K562 (cell line): Measurements from ENCODE around the gene ILK. TPM values are rescaled to one million over a fixed set of nuclear protein-coding genes. Genes with fewer than 3 reads are reported as not detected.

Experiments used
- ARID3A ChIP-seq: IDR thresholded peaks from 2 replicates; pipeline ENCODE4 v1.6.1; 2012; ENCODE audit warnings: low read depth, low read length, improper control_type of control experiment, borderline replicate concordance
- BHLHE40 ChIP-seq: IDR thresholded peaks from 2 replicates; pipeline ENCODE4 v1.6.1; 2011; ENCODE audit warnings: low read length, improper control_type of control experiment
- BRCA1 ChIP-seq, 2 experiments: fragments of 450-650 bp in 1 of 2; sonication (generic) in 1 of 2; formaldehyde crosslinking in 1 of 2; IDR thresholded peaks; 2 replicates each; pipeline versions ENCODE4 v1.5.0 to v1.6.1; 2017 to 2020; ENCODE audit warnings: mild to moderate bottlenecking in 1 of 2, missing genetic modification reagents in 1 of 2
- CHCHD3 ChIP-seq: fragments of 250-450 bp; sonication (Bioruptor Pico); IDR thresholded peaks from 2 replicates; pipeline ENCODE4 v2.1.2; 2022; ENCODE audit warnings: mild to moderate bottlenecking
- CTBP1 ChIP-seq: fragments of 450-650 bp; IDR thresholded peaks from 2 replicates; pipeline ENCODE4 v1.6.1; 2016; ENCODE audit warnings: borderline replicate concordance
- DMBX1 ChIP-seq: fragments of 250-450 bp; sonication (Bioruptor Pico); IDR thresholded peaks from 2 replicates; pipeline ENCODE4 v1.8.0; 2022; ENCODE audit warnings: inconsistent platforms, mild to moderate bottlenecking, moderate library complexity, borderline replicate concordance
- E4F1 ChIP-seq: fragments of 250-450 bp; sonication (Bioruptor Pico); IDR thresholded peaks from 2 replicates; pipeline ENCODE4 v1.5.0; 2021; ENCODE audit warnings: mild to moderate bottlenecking, borderline replicate concordance
- HMG20A ChIP-seq: fragments of 450-650 bp; formaldehyde crosslinking; conservative IDR thresholded peaks from 2 replicates; pipeline ENCODE4 v1.4.0; 2020; ENCODE audit warnings: mild to moderate bottlenecking, mixed read lengths
- MITF ChIP-seq: IDR thresholded peaks from 2 replicates; pipeline ENCODE4 v1.6.1; 2014; ENCODE audit warnings: antibody characterized with exemption
- NR2F6 ChIP-seq: fragments of 450-650 bp; formaldehyde crosslinking; IDR thresholded peaks from 2 replicates; pipeline ENCODE4 v1.4.0; 2020; ENCODE audit warnings: mild to moderate bottlenecking
- RAD51 ChIP-seq: fragments of 450-650 bp; IDR thresholded peaks from 2 replicates; pipeline ENCODE4 v1.7.1; 2016; ENCODE audit warnings: low read depth, mild to moderate bottlenecking, borderline replicate concordance
- TCF7L2 ChIP-seq: fragments of 150-350 bp; IDR thresholded peaks from 2 replicates; pipeline ENCODE4 v1.6.1; 2016; ENCODE audit warnings: low read depth, mild to moderate bottlenecking, low read length, moderate library complexity
- ZBTB9 ChIP-seq: fragments of 450-650 bp; formaldehyde crosslinking; IDR thresholded peaks from 2 replicates; pipeline ENCODE4 v1.4.0; 2020; ENCODE audit warnings: mild to moderate bottlenecking, moderate library complexity
- ZKSCAN3 ChIP-seq: fragments of 250-450 bp; sonication (Bioruptor Pico); IDR thresholded peaks from 2 replicates; pipeline ENCODE4 v1.4.0; 2020
- ZNF263 ChIP-seq: sonication (generic); formaldehyde crosslinking; IDR thresholded peaks from 2 replicates; pipeline ENCODE4 v1.8.0; 2022; ENCODE audit warnings: mild to moderate bottlenecking, missing genetic modification reagents, borderline replicate concordance
- ZNF431 ChIP-seq: sonication (generic); formaldehyde crosslinking; IDR thresholded peaks from 2 replicates; pipeline ENCODE4 v1.8.0; 2022; ENCODE audit warnings: mild to moderate bottlenecking, missing genetic modification reagents
- ZNF507 ChIP-seq: conservative IDR thresholded peaks from 2 replicates; pipeline ENCODE4 v1.6.1; 2017; ENCODE audit warnings: missing genetic modification characterization, missing compliant biosample characterization
- ZNF639 ChIP-seq, 2 experiments: fragments of 200-800 bp in 1 of 2; sonication (Bioruptor generic) in 1 of 2; sonication (generic) in 1 of 2; formaldehyde crosslinking in 1 of 2; IDR thresholded peaks in 1 of 2; conservative IDR thresholded peaks in 1 of 2; 2 replicates each; pipeline versions ENCODE4 v1.5.0 to v1.6.1; 2016 to 2020; ENCODE audit warnings: missing compliant biosample characterization in 1 of 2, missing genetic modification characterization in 1 of 2, missing genetic modification reagents in 1 of 2
- polyA plus RNA-seq, 8 experiments: library from polyadenylated mRNA; depleted of rRNA in 4 of 8; stranded (reverse) in 5 of 8; unstranded in 3 of 8; fragments of >200 nt; fragmentation: Nextera tagmentation in 2 of 8; fragmentation: Illumina TruSeq in 1 of 8; extraction: Ambion mirVana in 2 of 8; extraction: Trizol in 1 of 8; gene quantifications; 2 replicates each; pipeline versions ENCODE4 v1.2.1 to v1.2.3, GENCODE V29; 2011 to 2014; ENCODE audit warnings: inconsistent platforms in 1 of 8, missing spikeins in 1 of 8
- total RNA-seq, 7 experiments: library from RNA; depleted of rRNA in 6 of 7; stranded (reverse); fragments of >200 nt in 6 of 7; fragmentation: Illumina TruSeq in 2 of 7; extraction: Trizol in 2 of 7; gene quantifications; 2 replicates each; pipeline versions ENCODE4 v1.2.1 to v1.2.3, GENCODE V29; 2011 to 2021; ENCODE audit warnings: low replicate concordance in 1 of 7

Gene ILK
- total and polyA plus RNA-seq, 9 of the 15 experiments (the other 6 are each of a cell fraction or from before 2014, with no cell fraction given), result 43.3 to 95.9 (median 58.9) TPM

GRCh38 chr11:6568191-6568918 is 35.2 kb upstream of the ILK start (continued):
- TF ChIP-seq RAD51 (no peak; the same call in 1 of the 2 replicates), ZNF263 (peak; percentile 94), E4F1 (no peak), ZKSCAN3 (CRISPR knock-in tag) (no peak), ARID3A (peak; percentile 33; the same call in 1 of the 2 replicates), HMG20A (CRISPR knock-in tag) (no peak), CHCHD3 (CRISPR knock-in tag) (no peak), NR2F6 (CRISPR knock-in tag) (no peak), ZNF639 (CRISPR knock-in tag; conservative IDR thresholded peaks at IDR 0.05 in 1 of 2, IDR thresholded peaks at IDR 0.05 in 1 of 2) (no peak), ZNF431 (no peak), ZBTB9 (CRISPR knock-in tag) (no peak), BRCA1 (IDR thresholded peaks at IDR 0.05) (no peak), BRCA1 (CRISPR knock-in tag; IDR thresholded peaks at IDR 0.05) (no peak), CTBP1 (peak; percentile 60), BHLHE40 (no peak), DMBX1 (CRISPR knock-in tag) (no peak), TCF7L2 (no peak), ZNF507 (no peak), MITF (no peak)
